ENCODE results near the gene DMBT1.

DMBT1 gene

DNA sequence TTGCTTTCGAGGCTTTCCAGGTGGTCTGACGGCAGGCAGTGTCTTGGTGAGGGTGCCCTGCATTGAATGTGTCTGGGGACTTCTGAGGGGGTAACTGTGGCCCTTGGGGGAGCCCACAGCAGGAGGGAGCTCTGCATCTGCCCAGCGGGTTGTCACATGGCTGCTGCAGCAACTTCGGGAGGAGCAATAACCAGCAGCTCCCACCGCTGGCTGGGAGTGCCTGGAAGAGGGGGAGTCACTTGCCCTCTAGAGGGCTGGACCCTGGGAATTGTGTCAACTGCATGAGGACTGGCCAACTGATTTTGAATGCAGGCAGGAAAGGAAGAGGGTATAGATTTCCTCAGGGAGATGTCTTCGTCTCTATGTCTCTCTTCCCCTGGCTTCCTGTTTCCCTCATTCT is 112.7 kb downstream of the DMBT1 start:
- DNase-seq (ENCODE audit: low spot score) = no peak

DNA sequence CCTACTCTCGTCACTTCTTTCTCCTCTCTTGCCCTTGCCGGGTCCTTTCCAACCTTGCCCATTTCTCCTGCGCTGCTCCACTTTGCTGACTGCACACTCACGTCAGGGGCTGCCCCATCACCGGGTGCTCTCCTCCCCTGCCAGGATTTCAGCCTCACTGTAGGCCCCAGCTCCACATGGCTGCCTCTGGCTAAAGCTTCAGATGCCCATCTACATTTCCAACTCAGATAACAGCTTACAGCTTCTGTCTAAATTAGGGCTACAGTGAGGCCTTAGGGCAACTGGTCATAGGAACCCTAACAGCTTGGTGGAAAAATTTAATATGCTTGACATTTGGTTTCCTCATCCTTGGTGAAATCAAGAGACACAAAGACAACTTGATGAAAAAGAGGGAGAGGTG is 113.2 kb downstream of the DMBT1 start:
- DNase-seq (ENCODE audit: low spot score) = no peak

DNA sequence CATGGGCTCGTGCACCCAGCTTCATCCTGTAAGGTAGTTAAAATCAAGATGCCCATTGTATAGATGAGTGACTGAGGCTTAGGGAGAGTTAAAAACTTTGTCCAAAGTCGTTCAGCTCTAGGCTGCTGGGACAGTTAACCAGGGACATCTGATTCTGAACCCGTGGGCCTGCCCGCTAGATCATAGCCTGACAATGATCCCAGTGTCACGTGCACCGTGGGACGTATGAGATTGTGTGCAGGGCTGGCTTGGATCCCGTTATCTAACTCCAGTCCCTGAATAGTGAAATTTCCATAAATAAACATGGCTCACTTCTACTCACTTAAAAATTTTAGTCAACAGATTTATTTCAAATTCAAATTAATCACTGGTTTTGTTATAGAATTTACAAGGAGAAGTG is 114.2 kb downstream of the DMBT1 start:
- no peak for DNase-seq (ENCODE audit: low spot score)

DNA sequence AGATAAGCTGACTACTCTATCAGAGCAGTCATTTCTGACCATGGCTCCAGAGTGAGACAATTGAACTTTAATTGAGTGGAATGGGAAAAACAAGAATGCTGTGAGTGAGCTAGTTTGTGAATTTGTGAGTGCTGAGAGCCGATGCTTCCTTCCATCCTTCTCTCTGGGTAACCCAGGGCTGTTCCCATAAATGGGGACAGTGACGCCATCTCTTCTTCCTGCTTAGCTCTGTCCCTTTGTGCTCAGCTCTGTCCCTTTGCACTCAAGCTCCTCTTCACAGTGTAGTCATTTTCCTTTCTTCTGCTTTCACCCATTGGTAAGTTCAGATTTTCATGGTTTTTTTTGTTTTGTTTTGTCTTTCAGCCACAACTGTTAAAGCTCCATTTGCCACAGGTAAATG is 114.7 kb downstream of the DMBT1 start:
- no peak for DNase-seq (ENCODE audit: low spot score)

DNA sequence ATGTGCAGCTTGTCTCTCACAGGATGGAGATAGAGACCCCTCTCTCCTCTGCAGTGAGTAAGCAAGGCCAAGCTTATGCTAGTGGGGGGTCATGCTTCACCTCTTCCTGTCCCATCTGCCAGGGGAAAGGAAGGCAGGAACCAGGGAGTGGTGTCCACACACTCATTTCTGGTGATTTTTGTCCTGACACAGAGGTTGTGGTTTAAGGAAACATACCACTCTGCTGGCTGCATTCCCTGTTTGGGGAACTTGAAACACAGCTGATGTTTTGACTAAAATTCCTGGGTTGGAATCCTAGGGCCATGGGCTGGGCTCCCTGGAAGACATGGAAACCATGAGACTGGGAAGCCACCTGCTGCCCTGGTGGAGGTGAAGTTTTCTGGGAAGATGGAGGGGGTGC is 117.7 kb downstream of the DMBT1 start:
- DNase-seq (ENCODE audit: low spot score) = no peak

DNA sequence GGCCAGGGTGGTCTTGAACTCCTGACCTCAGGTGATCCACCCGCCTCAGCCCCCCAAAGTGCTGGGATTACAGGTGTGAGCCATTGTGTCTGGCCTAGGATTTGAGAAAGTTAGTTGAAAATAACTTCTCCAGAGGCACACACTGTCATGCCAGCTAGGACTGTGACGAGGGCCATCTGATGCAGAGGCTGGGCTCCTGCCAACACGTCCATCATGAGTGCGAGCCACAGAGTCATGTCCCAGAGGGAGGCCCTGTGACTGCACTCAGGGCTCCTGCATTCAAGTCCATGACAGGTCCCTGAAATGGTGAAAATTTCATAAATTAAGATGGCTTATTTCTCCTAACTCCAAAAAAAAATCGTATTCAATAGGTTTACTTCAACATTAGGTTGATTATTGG is 122.0 kb downstream of the DMBT1 start:
- no peak for DNase-seq (ENCODE audit: low spot score)

DNA sequence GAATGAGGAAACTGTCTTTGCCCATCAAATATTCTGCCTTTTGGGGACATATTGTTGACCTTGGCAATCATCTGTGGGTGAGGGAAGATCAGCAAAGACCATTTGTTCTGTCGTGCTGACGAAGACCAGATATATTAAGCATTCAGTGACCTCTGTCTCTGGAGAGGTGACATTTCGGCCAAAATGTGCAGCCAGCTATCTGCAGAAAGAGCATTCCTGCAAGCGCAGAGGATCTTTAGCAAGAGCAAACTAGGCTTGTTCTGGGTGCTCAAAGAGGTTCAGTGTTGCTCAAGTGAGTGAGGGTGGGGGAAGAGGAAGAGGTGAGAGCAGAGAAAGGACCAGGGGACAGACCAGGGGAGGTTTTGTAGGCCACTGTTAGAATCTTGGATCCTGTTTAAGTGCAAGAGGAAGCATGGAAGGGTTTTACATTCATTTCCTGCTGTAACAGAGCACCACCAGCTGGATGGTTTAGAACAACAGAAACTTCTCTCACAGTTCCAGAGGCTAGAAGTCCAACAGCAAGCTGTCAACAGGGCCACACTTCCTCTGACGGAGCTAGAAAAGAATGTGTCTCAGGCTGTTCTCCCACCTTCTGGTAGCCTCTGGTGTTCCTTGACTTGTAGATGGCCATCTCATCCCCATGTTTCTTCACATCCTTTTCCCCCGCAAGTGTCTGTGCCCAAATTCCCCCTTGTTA is 127.9 kb downstream of the DMBT1 start:
- DNase-seq (ENCODE audit: low spot score) = no peak

DNA sequence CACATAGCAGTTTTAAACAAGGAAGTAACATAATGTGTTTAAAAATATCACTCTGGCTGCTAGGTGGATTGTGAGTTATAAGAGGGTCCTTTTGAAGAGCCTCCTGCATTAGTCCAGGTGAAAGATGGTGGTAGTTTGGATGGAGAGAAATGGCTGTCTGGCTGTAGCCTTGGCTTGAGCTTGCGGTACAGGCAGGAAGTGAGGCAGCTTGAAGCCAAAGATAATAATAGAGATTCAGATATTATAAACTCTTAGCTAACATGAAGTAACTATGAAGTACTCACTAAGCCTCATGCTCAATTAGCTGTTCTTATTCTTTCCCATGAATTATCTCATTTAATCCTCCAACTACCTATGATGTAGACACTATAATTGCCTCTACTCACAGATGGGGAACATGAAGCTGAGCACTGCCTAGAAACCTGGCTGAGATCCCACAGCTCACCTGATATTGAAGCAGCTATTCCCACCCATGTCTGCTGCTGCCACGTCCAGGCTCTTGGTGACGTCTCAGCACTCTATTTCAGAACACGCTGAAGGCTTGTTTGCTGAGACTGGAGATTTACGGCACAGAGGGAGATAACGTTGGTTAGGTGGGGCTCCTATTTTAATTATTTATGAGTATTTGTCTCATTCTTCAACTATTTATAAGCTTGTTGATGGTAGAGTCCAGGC is 128.7 kb downstream of the DMBT1 start:
- no peak for DNase-seq (ENCODE audit: low spot score)

DNA sequence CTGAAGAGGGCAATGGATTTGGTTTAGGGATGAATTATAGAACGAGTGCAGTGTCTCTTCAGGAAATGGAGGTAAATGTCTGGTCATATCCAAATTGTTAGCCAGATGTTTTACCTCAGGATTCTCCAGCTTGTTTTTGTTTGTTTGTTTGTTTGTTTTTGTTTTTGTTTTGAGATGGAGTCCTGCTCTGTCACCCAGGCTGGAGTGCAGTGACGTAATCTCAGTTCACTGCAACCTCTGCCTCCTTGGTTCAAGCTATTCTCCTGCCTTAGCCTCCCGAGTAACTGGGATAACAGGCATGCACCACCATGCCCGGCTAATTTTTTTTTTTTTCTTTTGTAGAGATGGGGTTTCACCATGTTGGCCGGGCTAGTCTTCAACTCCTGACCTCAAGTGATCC is 132.2 kb downstream of the DMBT1 start:
- no peak for DNase-seq (ENCODE audit: low spot score)

All from NAMALWA (cell line).